ENCODE measurements around the gene JAK3. TPM values are rescaled to one million over a fixed set of nuclear protein-coding genes. Genes with fewer than 3 reads are reported as not detected.

Gene JAK3
- total and polyA plus RNA-seq, 2 of the 8 experiments (the other 6 are each of a cell fraction or from before 2014, with no cell fraction given): 4.0 to 4.7 TPM

- Histone ChIP-seq H3K9me3 (ENCODE audit: insufficient read depth in 2 of 2, low read depth in 1 of 2, low read length in 1 of 2) (no peaks in the 10 kb centered on the region), H2BK20ac (ENCODE audit: low read length) (no peak overlapping the region), H2BK5ac (ENCODE audit: low read depth, low read length) (no peak overlapping the region), H3K56ac (replicated peaks; ENCODE audit: insufficient read length, low read depth, low read length) (no peak overlapping the region), H3K27me3 (replicated peaks in 1 of 4; ENCODE audit: control insufficient read depth in 3 of 4, extremely low read depth in 1 of 4, insufficient read depth in 3 of 4, low read length in 3 of 4) (peaks cover 0 to 4% (median 3%) of the 10 kb centered on the region in 4 experiments; a peak in 3 of 7 replicates), H2AFZ (ENCODE audit: low read length) (no peak overlapping the region), H3K4me3 (ENCODE audit: extremely low read depth in 1 of 4, insufficient read depth in 2 of 4, low read depth in 3 of 4, low read length in 4 of 4) (no peak overlapping the region), H2BK15ac (ENCODE audit: low read length) (no peak overlapping the region), H3K18ac (ENCODE audit: extremely low read depth, low read length) (no peak overlapping the region), H2BK12ac (ENCODE audit: low read depth, low read length) (no peak overlapping the region), H3K4me1 (replicated peaks in 1 of 4; ENCODE audit: control insufficient read depth in 3 of 4, insufficient read depth in 4 of 4, low read length in 3 of 4) (no peaks in the 10 kb centered on the region; a peak in 2 of 7 replicates), H4K20me1 (replicated peaks in 1 of 2; ENCODE audit: control insufficient read depth in 1 of 2, insufficient read depth in 2 of 2, low read length in 2 of 2) (peaks cover 0 to 1% of the 10 kb centered on the region in 2 experiments), H3K36me3 (ENCODE audit: control insufficient read depth in 2 of 4, insufficient read depth in 4 of 4, low read length in 3 of 4) (no peaks in the 10 kb centered on the region), H3K9ac (replicated peaks in 1 of 4; ENCODE audit: extremely low read depth in 1 of 4, low read depth in 3 of 4, low read length in 3 of 4) (no peak overlapping the region), H3K79me2 (ENCODE audit: control insufficient read depth in 1 of 2, insufficient read depth in 2 of 2, low read length in 2 of 2) (no peaks in the 10 kb centered on the region), H2BK120ac (replicated peaks; ENCODE audit: low read depth, low read length) (no peak overlapping the region), H3K23ac (ENCODE audit: insufficient read length) (no peak overlapping the region), H3K79me1 (ENCODE audit: low read depth, low read length) (no peaks in the 10 kb centered on the region), H4K8ac (ENCODE audit: extremely low read depth, insufficient read depth, low read length) (peak overlapping the region; percentile 11; the same call in 1 of the 2 replicates), H3K27ac (ENCODE audit: low read depth, low read length) (no peak overlapping the region), H3K14ac (ENCODE audit: insufficient read length) (no peak overlapping the region), H2AK5ac (ENCODE audit: low read depth, low read length) (no peak overlapping the region), H3K4me2 (ENCODE audit: insufficient read depth in 1 of 2, low read depth in 2 of 2, low read length in 2 of 2) (no peak overlapping the region), H3K23me2 (ENCODE audit: low read depth, low read length) (peaks cover 10% of the 10 kb centered on the region; the same call in 1 of the 2 replicates), H3K4ac (replicated peaks; ENCODE audit: insufficient read length, low read depth, low read length) (no peak overlapping the region), H4K91ac (replicated peaks; ENCODE audit: insufficient read length, low read length) (no peak overlapping the region), H4K5ac (ENCODE audit: insufficient read length, low read depth, low read length) (no peak overlapping the region)
- ChIA-PET POLR2A (ENCODE audit: partially characterized antibody) (interaction anchor here (1.0 to 5.8 kb wide), 3 partner anchors 13 to 55 kb away, joined by 4 to 30 read pairs (median 26); partner anchors contain the start of genes CCDC124 and RPL18A), CTCF (ENCODE audit: partially characterized antibody) (interaction anchor here (1.0 to 1.8 kb wide), 3 partner anchors 18 to 118 kb away, joined by 3 to 5 read pairs (median 4); partner anchors contain the start of gene RPL18A)
- WGBS, 2 experiments (ENCODE audit: extremely low coverage in 1 of 2, insufficient coverage in 1 of 2, insufficient read length in 1 of 2, insufficient replicate concordance in 2 of 2, low coverage in 1 of 2, low lambda C conversion rate in 2 of 2, missing lambda C conversion rate in 1 of 2): 94% methylated on average over 16 of the region's 16 CpGs; no CpG with 5 or more reads in 1 of the 2 experiments
- DNase-seq (ENCODE audit: low read depth in 1 of 2, low spot score in 2 of 2): no peak
- FAIRE-seq: no peak
- TF ChIP-seq RAD21 (IDR thresholded peaks at IDR 0.05 in 1 of 2, conservative IDR thresholded peaks at IDR 0.05 in 1 of 2; ENCODE audit: low read depth in 2 of 2, low read length in 2 of 2) (no peak), SRF (IDR thresholded peaks at IDR 0.05; ENCODE audit: low read depth, low read length) (no peak), YY1 (IDR thresholded peaks at IDR 0.05; ENCODE audit: low read depth, low read length) (no peak), POLR2A (IDR thresholded peaks at IDR 0.05; ENCODE audit: control extremely low read depth in 1 of 2, low read depth in 2 of 2, low read length in 2 of 2) (no peak), EP300 (IDR thresholded peaks at IDR 0.05; ENCODE audit: borderline replicate concordance in 1 of 2, low read depth in 2 of 2, low read length in 2 of 2) (no peak), RFX5 (IDR thresholded peaks at IDR 0.05; ENCODE audit: borderline replicate concordance, low read depth, low read length) (no peak), SUZ12 (IDR thresholded peaks at IDR 0.05; ENCODE audit: low read length) (no peak), HDAC2 (IDR thresholded peaks at IDR 0.05; ENCODE audit: borderline replicate concordance in 1 of 2, low read depth in 2 of 2, low read length in 2 of 2) (no peak), CTBP2 (IDR thresholded peaks at IDR 0.05; ENCODE audit: borderline replicate concordance, insufficient read depth, insufficient read length, low read length) (no peak), SIRT6 (IDR thresholded peaks at IDR 0.05; ENCODE audit: low read length) (no peak), TEAD4 (IDR thresholded peaks at IDR 0.05; ENCODE audit: low read depth, low read length) (no peak), NANOG (IDR thresholded peaks at IDR 0.05; ENCODE audit: insufficient read depth, low read depth, low read length, poor library complexity, severe bottlenecking) (no peak)
- TF ChIP-seq, protein P1, sequence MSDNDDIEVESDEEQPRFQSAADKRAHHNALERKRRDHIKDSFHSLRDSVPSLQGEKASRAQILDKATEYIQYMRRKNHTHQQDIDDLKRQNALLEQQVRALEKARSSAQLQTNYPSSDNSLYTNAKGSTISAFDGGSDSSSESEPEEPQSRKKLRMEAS (IDR thresholded peaks at IDR 0.05): no peak
Observed at GRCh38 chr19:17877696-17878095, 29.9 kb upstream of the JAK3 start.

Data from H1 (cell line).